ENCODE measurements around the gene TMPRSS9. TPM values are rescaled to one million over a fixed set of nuclear protein-coding genes. Genes with fewer than 3 reads are reported as not detected.

The TMPRSS9 gene
- total and polyA plus RNA-seq, 2 donors from 2014 or later = not detected

- Histone ChIP-seq H3K4me1 (ENCODE audit: control insufficient read depth in 2 of 3, insufficient read depth in 2 of 3, low read depth in 1 of 3, low read length in 3 of 3) (peaks cover 0 to 10% (median 0%) of the 10 kb centered on the region in 3 donors), H3K27me3 (ENCODE audit: control insufficient read depth, insufficient read depth, low read length) (no peaks in the 10 kb centered on the region), H3K27ac (ENCODE audit: low read depth in 2 of 2, low read length in 2 of 2) (no peak overlapping the region), H3K9me3 (ENCODE audit: control insufficient read depth in 2 of 3, insufficient read depth in 1 of 3, low read length in 3 of 3) (no peaks in the 10 kb centered on the region), H3K9ac (ENCODE audit: low read length in 3 of 3) (no peak overlapping the region), H3K4me3 (ENCODE audit: low read length in 3 of 3) (no peak overlapping the region), H3K36me3 (ENCODE audit: control insufficient read depth in 2 of 3, insufficient read depth in 3 of 3, low read length in 3 of 3) (peaks cover 0 to 7% (median 3%) of the 10 kb centered on the region in 3 donors)
- TF ChIP-seq CTCF (IDR thresholded peaks at IDR 0.05; ENCODE audit: borderline replicate concordance, extremely low read depth, insufficient read depth) = no peak
- intact Hi-C loops (cut with DNase I) = no loop called here
- FAIRE-seq (no peak), DNase-seq (peak in 1 of 5 donors; percentile 60)
Observed at GRCh38 chr19:2338055-2338615, 21.9 kb upstream of the TMPRSS9 start.

GRCh38 chr19:2338751-2339643 is 21.1 kb upstream of the TMPRSS9 start:
- Histone ChIP-seq H3K36me3 (ENCODE audit: control insufficient read depth in 2 of 3, insufficient read depth in 3 of 3, low read length in 3 of 3) (peaks cover 0 to 7% (median 3%) of the 10 kb centered on the region in 3 donors), H3K27me3 (ENCODE audit: control insufficient read depth, insufficient read depth, low read length) (no peaks in the 10 kb centered on the region), H3K9ac (ENCODE audit: low read length in 3 of 3) (no peak overlapping the region), H3K4me1 (ENCODE audit: control insufficient read depth in 2 of 3, insufficient read depth in 2 of 3, low read depth in 1 of 3, low read length in 3 of 3) (peaks cover 0 to 2% (median 0%) of the 10 kb centered on the region in 3 donors), H3K9me3 (ENCODE audit: control insufficient read depth in 2 of 3, insufficient read depth in 1 of 3, low read length in 3 of 3) (no peaks in the 10 kb centered on the region), H3K4me3 (ENCODE audit: low read length in 3 of 3) (no peak overlapping the region), H3K27ac (ENCODE audit: low read depth in 2 of 2, low read length in 2 of 2) (no peak overlapping the region)
- FAIRE-seq (no peak), DNase-seq (peak in 1 of 5 donors; percentile 59)
- TF ChIP-seq CTCF (IDR thresholded peaks at IDR 0.05; ENCODE audit: borderline replicate concordance, extremely low read depth, insufficient read depth) = no peak
- intact Hi-C loops (cut with DNase I) = no loop called here

GRCh38 chr19:2339644-2340310 is 20.3 kb upstream of the TMPRSS9 start:
- no peak overlapping the region for H3K9ac ChIP-seq (ENCODE audit: low read length in 3 of 3)
- DNase-seq (peak in 1 of 5 donors; percentile 67), FAIRE-seq (no peak)
- no peak overlapping the region for H3K27ac ChIP-seq (ENCODE audit: low read depth in 2 of 2, low read length in 2 of 2)
- intact Hi-C loops (cut with DNase I) = no loop called here
- TF ChIP-seq CTCF (IDR thresholded peaks at IDR 0.05; ENCODE audit: borderline replicate concordance, extremely low read depth, insufficient read depth) = no peak
- H3K4me3 ChIP-seq (ENCODE audit: low read length in 3 of 3) = no peak overlapping the region
- no peaks in the 10 kb centered on the region for H3K27me3 ChIP-seq (ENCODE audit: control insufficient read depth, insufficient read depth, low read length)
- peaks cover 0 to 9% (median 3%) of the 10 kb centered on the region in 3 donors for H3K36me3 ChIP-seq (ENCODE audit: control insufficient read depth in 2 of 3, insufficient read depth in 3 of 3, low read length in 3 of 3)
- no peaks in the 10 kb centered on the region for H3K4me1 ChIP-seq (ENCODE audit: control insufficient read depth in 2 of 3, insufficient read depth in 2 of 3, low read depth in 1 of 3, low read length in 3 of 3)
- H3K9me3 ChIP-seq (ENCODE audit: control insufficient read depth in 2 of 3, insufficient read depth in 1 of 3, low read length in 3 of 3) = no peaks in the 10 kb centered on the region
